Fibroblast of lung (primary cell): Measurements from ENCODE around the gene IMMP2L. TPM values are rescaled to one million over a fixed set of nuclear protein-coding genes. Genes with fewer than 3 reads are reported as not detected.

Experiments used
- DNase-seq, 2 donors: peaks; one replicate each; pipeline versions ENCODE4 v3.0.0 to v3.0.0-alpha.2; 2010; ENCODE audit warnings: low read depth in 2 of 2
- H2AFZ ChIP-seq: 2 replicates; pipeline ENCODE4 v1.5.1; 2012; ENCODE audit warnings: low read length, control low read depth, inconsistent platforms
- H3K27ac ChIP-seq: 2 replicates; pipeline ENCODE4 v1.5.1; 2011; ENCODE audit warnings: low read length, control low read depth; ENCODE audit not compliant: insufficient read depth
- H3K27me3 ChIP-seq: 2 replicates; pipeline ENCODE4 v1.5.1; 2011; ENCODE audit warnings: mild to moderate bottlenecking, low read length; ENCODE audit not compliant: control insufficient read depth, insufficient read depth
- H3K36me3 ChIP-seq: 2 replicates; pipeline ENCODE4 v1.5.1; 2011; ENCODE audit warnings: low read length; ENCODE audit not compliant: control insufficient read depth, insufficient read depth
- H3K4me1 ChIP-seq: 2 replicates; pipeline ENCODE4 v1.5.1; 2011; ENCODE audit warnings: low read length; ENCODE audit not compliant: control insufficient read depth, insufficient read depth; ENCODE audit errors: extremely low read depth
- H3K4me2 ChIP-seq: 2 replicates; pipeline ENCODE4 v1.5.1; 2011; ENCODE audit warnings: low read length, control low read depth; ENCODE audit not compliant: insufficient read depth; ENCODE audit errors: extremely low read depth
- H3K4me3 ChIP-seq, 4 experiments: fragments of 200-600 bp in 1 of 4; sonication (generic) in 1 of 4; replicated peaks in 1 of 4; 2 replicates each; pipeline ENCODE4 v1.5.1; 2011 to 2016; ENCODE audit warnings: low read length in 4 of 4, low read depth in 3 of 4, mild to moderate bottlenecking in 3 of 4, control low read depth in 2 of 4, inconsistent platforms in 1 of 4, mixed read lengths in 1 of 4; ENCODE audit not compliant: insufficient read depth in 1 of 4; ENCODE audit errors: control extremely low read depth in 1 of 4
- H3K79me2 ChIP-seq: 2 replicates; pipeline ENCODE4 v1.5.1; 2012; ENCODE audit warnings: mild to moderate bottlenecking, low read length, inconsistent platforms; ENCODE audit not compliant: control insufficient read depth, insufficient read depth
- H3K9ac ChIP-seq: 2 replicates; pipeline ENCODE4 v1.5.1; 2011; ENCODE audit warnings: mild to moderate bottlenecking, low read length, control low read depth; ENCODE audit not compliant: insufficient read depth
- H3K9me3 ChIP-seq: 2 replicates; pipeline ENCODE4 v1.5.1; 2012; ENCODE audit warnings: low read depth, low read length; ENCODE audit not compliant: control insufficient read depth, insufficient read depth
- H4K20me1 ChIP-seq: 2 replicates; pipeline ENCODE4 v1.5.1; 2011; ENCODE audit warnings: low read length; ENCODE audit not compliant: control insufficient read depth, insufficient read depth; ENCODE audit errors: extremely low read depth
- CTCF ChIP-seq, 2 donors: IDR thresholded peaks in 1 of 2; conservative IDR thresholded peaks in 1 of 2; 1 replicate in 1 of 2; 2 replicates in 1 of 2; pipeline ENCODE4 v1.5.1; 2011 to 2012; ENCODE audit warnings: low read length in 2 of 2, control low read depth in 1 of 2, inconsistent platforms in 1 of 2, low read depth in 1 of 2, mild to moderate bottlenecking in 1 of 2
- EZH2 ChIP-seq: IDR thresholded peaks from 2 replicates; pipeline ENCODE4 v1.5.1; 2012; ENCODE audit warnings: low read length, control low read depth, mild to moderate bottlenecking; ENCODE audit errors: missing control alignments
- polyA plus RNA-seq, 2 donors: library from polyadenylated mRNA; depleted of rRNA in 1 of 2; stranded (reverse) in 1 of 2; unstranded in 1 of 2; fragments of >200 nt; gene quantifications; 2 replicates each; pipeline ENCODE4 v1.2.1, GENCODE V29; 2011 to 2012; ENCODE audit warnings: missing spikeins in 1 of 2
- total RNA-seq: library from RNA; depleted of rRNA; stranded (reverse); fragments of >200 nt; gene quantifications from 2 replicates; pipeline ENCODE4 v1.2.1, GENCODE V29; 2014

The IMMP2L gene
- total and polyA plus RNA-seq, 2 donors (not counting 1 experiment from before 2014, with no cell fraction given) = 6.9 to 14.4 TPM

- no peaks in the 10 kb centered on the region for H3K36me3 ChIP-seq
- H3K4me2 ChIP-seq = no peak overlapping the region
- H4K20me1 ChIP-seq = no peaks in the 10 kb centered on the region
- H3K27ac ChIP-seq = no peak overlapping the region
- DNase-seq = peak in 1 of 2 donors; percentile 7
- H3K9me3 ChIP-seq = no peaks in the 10 kb centered on the region
- H3K9ac ChIP-seq = no peak overlapping the region
- no peaks in the 10 kb centered on the region for H3K4me1 ChIP-seq
- H3K27me3 ChIP-seq = no peaks in the 10 kb centered on the region
- no peaks in the 10 kb centered on the region for H3K79me2 ChIP-seq
- TF ChIP-seq CTCF (conservative IDR thresholded peaks at IDR 0.05 in 1 of 2, IDR thresholded peaks at IDR 0.05 in 1 of 2; ENCODE audit: low read depth in 1 of 2, low read length in 2 of 2) = no peak
- TF ChIP-seq EZH2 = no peak
- no peak overlapping the region for H3K4me3 ChIP-seq
- no peak overlapping the region for H2AFZ ChIP-seq
Observed at GRCh38 chr7:110975486-110975885, 586.8 kb downstream of the IMMP2L start.

DNA sequence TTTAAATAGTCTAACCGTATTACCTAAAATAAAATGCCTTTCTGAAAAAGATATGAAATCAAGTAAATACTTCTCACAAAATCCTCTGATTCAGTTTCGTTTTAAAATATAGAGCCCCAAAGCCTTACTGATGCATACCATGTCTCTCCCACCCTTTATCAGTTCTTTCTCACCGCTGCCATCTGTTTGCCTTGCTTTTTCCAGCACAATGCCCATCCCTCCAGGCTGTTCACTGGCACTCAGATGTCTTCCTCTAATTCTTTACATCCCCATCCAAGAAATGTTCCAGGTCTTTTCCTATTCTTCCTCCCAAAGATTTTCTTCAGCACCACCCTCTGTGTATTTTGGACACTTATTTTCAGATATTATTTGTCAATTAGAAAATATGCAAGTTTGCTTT, 587.9 kb downstream of the IMMP2L start:
- H3K4me3 ChIP-seq = no peak overlapping the region
- no peaks in the 10 kb centered on the region for H3K4me1 ChIP-seq
- no peak overlapping the region for H3K9ac ChIP-seq
- H3K9me3 ChIP-seq = no peaks in the 10 kb centered on the region
- DNase-seq = no peak
- H2AFZ ChIP-seq = no peak overlapping the region
- H3K4me2 ChIP-seq = no peak overlapping the region
- H3K36me3 ChIP-seq = no peaks in the 10 kb centered on the region
- H3K27me3 ChIP-seq = no peaks in the 10 kb centered on the region
- H4K20me1 ChIP-seq = no peaks in the 10 kb centered on the region
- TF ChIP-seq EZH2 (no peak), CTCF (conservative IDR thresholded peaks at IDR 0.05 in 1 of 2, IDR thresholded peaks at IDR 0.05 in 1 of 2; ENCODE audit: low read depth in 1 of 2, low read length in 2 of 2) (no peak)
- H3K79me2 ChIP-seq = no peaks in the 10 kb centered on the region
- no peak overlapping the region for H3K27ac ChIP-seq

DNA sequence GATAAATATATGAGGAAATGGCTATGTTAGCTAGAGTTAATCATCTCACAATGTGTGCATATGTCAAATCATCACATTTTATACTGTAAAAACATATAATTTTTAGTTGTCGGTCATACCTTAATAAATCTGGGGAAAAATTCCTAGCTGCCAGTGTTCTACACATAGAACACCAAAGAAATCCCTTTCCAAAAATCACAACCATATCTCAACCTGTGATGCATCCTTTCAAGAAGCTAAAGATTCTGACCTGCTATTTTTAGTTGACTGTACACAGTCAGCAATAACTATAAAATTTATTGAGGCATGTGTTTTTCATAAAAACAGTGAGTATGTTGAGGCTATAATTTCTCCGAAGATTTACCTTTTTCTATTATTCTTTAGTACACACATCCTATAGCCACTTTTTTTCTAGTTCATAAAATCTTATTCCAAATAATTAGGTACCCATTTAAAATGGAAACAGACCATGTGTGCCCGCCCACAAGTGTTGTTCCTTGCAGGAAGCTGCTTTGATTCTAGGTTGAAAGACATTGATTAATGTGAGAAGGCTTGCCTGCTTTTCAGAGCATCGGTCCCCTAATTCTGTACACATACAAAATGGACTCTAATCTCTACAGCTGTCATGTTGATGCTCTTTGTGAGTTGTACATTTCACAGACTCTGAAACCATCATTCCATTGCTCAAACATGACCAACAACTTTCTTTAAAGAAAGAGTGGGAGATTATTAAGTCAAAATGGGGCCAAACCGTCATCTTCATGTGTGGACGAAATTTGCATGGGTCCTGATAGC, 588.9 kb downstream of the IMMP2L start:
- Histone ChIP-seq H4K20me1 (no peaks in the 10 kb centered on the region), H3K9me3 (no peaks in the 10 kb centered on the region), H3K4me3 (no peak overlapping the region), H2AFZ (no peak overlapping the region), H3K27ac (no peak overlapping the region), H3K27me3 (no peaks in the 10 kb centered on the region), H3K4me2 (no peak overlapping the region), H3K9ac (no peak overlapping the region), H3K4me1 (no peaks in the 10 kb centered on the region), H3K36me3 (no peaks in the 10 kb centered on the region), H3K79me2 (no peaks in the 10 kb centered on the region)
- TF ChIP-seq CTCF (conservative IDR thresholded peaks at IDR 0.05 in 1 of 2, IDR thresholded peaks at IDR 0.05 in 1 of 2; ENCODE audit: low read depth in 1 of 2, low read length in 2 of 2) (no peak), EZH2 (no peak)
- DNase-seq = no peak
